H1 (cell line): ENCODE data around the gene SSH2. TPM values are rescaled to one million over a fixed set of nuclear protein-coding genes. Genes with fewer than 3 reads are reported as not detected.

ENCODE experiments used
- CTCF ChIA-PET: fragments of 300-600 bp; sonication (Branson Sonifier 250); formaldehyde crosslinking; loops from one replicate; lab custom pipeline; 2021; ENCODE audit not compliant: partially characterized antibody; lab: Charles Lee
- POLR2A ChIA-PET: fragments of 300-600 bp; sonication (Branson Sonifier 250); formaldehyde crosslinking; loops from one replicate; lab custom pipeline; 2021; ENCODE audit warnings: inconsistent platforms; ENCODE audit not compliant: partially characterized antibody; lab: Charles Lee
- DNase-seq, 2 experiments: peaks; one replicate each; pipeline versions ENCODE4 v3.0.0 to v3.0.0-alpha.2; 2010 to 2022; ENCODE audit warnings: low spot score in 2 of 2, low read depth in 1 of 2, mixed read lengths in 1 of 2
- FAIRE-seq: peaks from 2 replicates; lab custom pipeline; 2011; peaks lifted over from hg19 to GRCh38; lab: Jason Lieb, UNC
- H2AFZ ChIP-seq: 2 replicates; pipeline ENCODE4 v1.8.1; 2012; ENCODE audit warnings: low read length, inconsistent platforms
- H2AK5ac ChIP-seq: 2 replicates; pipeline ENCODE4 v1.6.1; 2013; ENCODE audit warnings: low read depth, low read length
- H2BK120ac ChIP-seq: replicated peaks from 2 replicates; pipeline ENCODE3; 2013; ENCODE audit warnings: low read depth, low read length, inconsistent platforms
- H2BK12ac ChIP-seq: 2 replicates; pipeline ENCODE4 v1.6.1; 2013; ENCODE audit warnings: low read depth, low read length
- H2BK15ac ChIP-seq: 2 replicates; pipeline ENCODE4 v1.6.1; 2013; ENCODE audit warnings: low read length
- H2BK20ac ChIP-seq: 2 replicates; pipeline ENCODE4 v1.6.1; 2013; ENCODE audit warnings: low read length
- H2BK5ac ChIP-seq: 2 replicates; pipeline ENCODE4 v1.6.1; 2013; ENCODE audit warnings: low read depth, low read length
- H3K14ac ChIP-seq: 2 replicates; pipeline ENCODE4 v1.6.1; 2013; ENCODE audit warnings: inconsistent platforms; ENCODE audit not compliant: insufficient read length
- H3K18ac ChIP-seq: 2 replicates; pipeline ENCODE4 v1.6.1; 2013; ENCODE audit warnings: low read length; ENCODE audit errors: extremely low read depth
- H3K23ac ChIP-seq: 2 replicates; pipeline ENCODE4 v1.6.1; 2013; ENCODE audit warnings: inconsistent platforms; ENCODE audit not compliant: insufficient read length
- H3K23me2 ChIP-seq: 2 replicates; pipeline ENCODE4 v1.6.1; 2013; ENCODE audit warnings: low read depth, low read length
- H3K27ac ChIP-seq: 2 replicates; pipeline ENCODE4 v1.6.1; 2011; ENCODE audit warnings: low read depth, low read length, inconsistent platforms
- H3K27me3 ChIP-seq, 4 experiments: replicated peaks in 1 of 4; 1 replicate in 1 of 4; 2 replicates in 3 of 4; pipeline versions ENCODE4 v1.6.1 to v1.8.1; 2011 to 2013; ENCODE audit warnings: low read length in 3 of 4, mild to moderate bottlenecking in 3 of 4, inconsistent platforms in 2 of 4, mixed read lengths in 2 of 4, moderate library complexity in 1 of 4; ENCODE audit not compliant: control insufficient read depth in 3 of 4, insufficient read depth in 3 of 4; ENCODE audit errors: extremely low read depth in 1 of 4
- H3K36me3 ChIP-seq, 4 experiments: 2 replicates each; pipeline versions ENCODE4 v1.6.1 to v1.8.1; 2011 to 2013; ENCODE audit warnings: mild to moderate bottlenecking in 4 of 4, low read length in 3 of 4, moderate library complexity in 2 of 4, control low read depth in 1 of 4, inconsistent platforms in 1 of 4; ENCODE audit not compliant: insufficient read depth in 4 of 4, control insufficient read depth in 2 of 4
- H3K4ac ChIP-seq: replicated peaks from 2 replicates; pipeline ENCODE3; 2013; ENCODE audit warnings: low read length, low read depth, mixed read lengths, inconsistent platforms; ENCODE audit not compliant: insufficient read length
- H3K4me1 ChIP-seq, 4 experiments: replicated peaks in 1 of 4; 1 replicate in 1 of 4; 2 replicates in 3 of 4; pipeline versions ENCODE4 v1.6.1 to v1.8.1; 2011 to 2013; ENCODE audit warnings: low read length in 3 of 4, inconsistent platforms in 2 of 4, mixed read lengths in 1 of 4; ENCODE audit not compliant: insufficient read depth in 4 of 4, control insufficient read depth in 3 of 4
- H3K4me2 ChIP-seq, 2 experiments: 2 replicates each; pipeline versions ENCODE4 v1.6.1 to v1.8.1; 2011 to 2013; ENCODE audit warnings: low read depth in 2 of 2, low read length in 2 of 2, control low read depth in 1 of 2, inconsistent platforms in 1 of 2, mild to moderate bottlenecking in 1 of 2; ENCODE audit not compliant: insufficient read depth in 1 of 2
- H3K4me3 ChIP-seq, 4 experiments: fragments of 200-600, 300-600 bp in 1 of 4; sonication (generic), shearing (Covaris generic), sonication (Bioruptor Twin) in 1 of 4; 2 replicates each; pipeline versions ENCODE4 v1.5.1 to v1.8.1; 2011 to 2016; ENCODE audit warnings: low read length in 4 of 4, low read depth in 3 of 4, control low read depth in 2 of 4, inconsistent platforms in 2 of 4, mild to moderate bottlenecking in 2 of 4, mixed read lengths in 1 of 4, moderate library complexity in 1 of 4; ENCODE audit not compliant: insufficient read depth in 2 of 4; ENCODE audit errors: extremely low read depth in 1 of 4
- H3K56ac ChIP-seq: replicated peaks from 2 replicates; pipeline ENCODE3; 2013; ENCODE audit warnings: low read depth, mild to moderate bottlenecking, mixed read lengths, low read length, inconsistent platforms; ENCODE audit not compliant: insufficient read length
- H3K79me1 ChIP-seq: 2 replicates; pipeline ENCODE4 v1.6.1; 2013; ENCODE audit warnings: low read depth, low read length, control low read depth
- H3K79me2 ChIP-seq, 2 experiments: 2 replicates each; pipeline versions ENCODE4 v1.6.1 to v1.8.1; 2012 to 2013; ENCODE audit warnings: low read length in 2 of 2, mild to moderate bottlenecking in 2 of 2, inconsistent platforms in 1 of 2; ENCODE audit not compliant: insufficient read depth in 2 of 2, control insufficient read depth in 1 of 2
- H3K9ac ChIP-seq, 4 experiments: replicated peaks in 1 of 4; 1 replicate in 1 of 4; 2 replicates in 3 of 4; pipeline versions ENCODE4 v1.6.1 to v1.8.1; 2011 to 2013; ENCODE audit warnings: low read depth in 3 of 4, low read length in 3 of 4, control low read depth in 2 of 4, mild to moderate bottlenecking in 2 of 4, moderate library complexity in 2 of 4, inconsistent platforms in 1 of 4; ENCODE audit errors: extremely low read depth in 1 of 4
- H3K9me3 ChIP-seq, 2 experiments: 2 replicates each; pipeline versions ENCODE4 v1.6.1 to v1.8.1; 2012 to 2013; ENCODE audit warnings: mild to moderate bottlenecking in 2 of 2, moderate library complexity in 2 of 2, control low read depth in 1 of 2, inconsistent platforms in 1 of 2, low read depth in 1 of 2, low read length in 1 of 2, mixed read lengths in 1 of 2; ENCODE audit not compliant: insufficient read depth in 2 of 2
- H4K20me1 ChIP-seq, 2 experiments: replicated peaks in 1 of 2; 2 replicates each; pipeline versions ENCODE3 to v1.8.1; 2011 to 2013; ENCODE audit warnings: inconsistent platforms in 2 of 2, low read length in 2 of 2, mild to moderate bottlenecking in 1 of 2; ENCODE audit not compliant: insufficient read depth in 2 of 2, control insufficient read depth in 1 of 2
- H4K5ac ChIP-seq: 2 replicates; pipeline ENCODE4 v1.6.1; 2013; ENCODE audit warnings: low read length, low read depth, mixed read lengths, inconsistent platforms; ENCODE audit not compliant: insufficient read length
- H4K8ac ChIP-seq: 2 replicates; pipeline ENCODE4 v1.8.0; 2013; ENCODE audit warnings: mild to moderate bottlenecking, moderate library complexity, low read length, inconsistent platforms; ENCODE audit not compliant: insufficient read depth; ENCODE audit errors: extremely low read depth
- H4K91ac ChIP-seq: replicated peaks from 2 replicates; pipeline ENCODE3; 2013; ENCODE audit warnings: low read length, mixed read lengths, inconsistent platforms; ENCODE audit not compliant: insufficient read length
- CHD2 ChIP-seq: IDR thresholded peaks from 2 replicates; pipeline ENCODE4 v1.6.1; 2012; ENCODE audit warnings: low read length, improper control_type of control experiment
- HDAC6 ChIP-seq: IDR thresholded peaks from one replicate; pipeline ENCODE4 v1.7.1; 2012; ENCODE audit warnings: low read depth, mild to moderate bottlenecking, inconsistent platforms, low read length, moderate library complexity
- TEAD4 ChIP-seq: IDR thresholded peaks from 2 replicates; pipeline ENCODE4 v1.6.1; 2012; ENCODE audit warnings: low read depth, low read length, inconsistent platforms, mixed read lengths
- WGBS, 2 experiments: shearing (Covaris generic) in 1 of 2; methylation state at CpG; one replicate each; pipeline versions ENCODE4 v1.1.6 to v1.1.7; 2013 to 2015; ENCODE audit warnings: low lambda C conversion rate in 2 of 2, mixed read lengths in 2 of 2, inconsistent platforms in 1 of 2, low coverage in 1 of 2, missing lambda C conversion rate in 1 of 2; ENCODE audit not compliant: insufficient replicate concordance in 2 of 2, insufficient coverage in 1 of 2, insufficient read length in 1 of 2; ENCODE audit errors: extremely low coverage in 1 of 2, missing lambda C conversion rate in 1 of 2; 5-methylcytosine and 5-hydroxymethylcytosine counted together
- polyA plus RNA-seq, 7 experiments: library from polyadenylated mRNA; depleted of rRNA in 3 of 7; stranded (reverse) in 5 of 7; unstranded in 2 of 7; fragments of >200 nt in 5 of 7; fragments of 200-250 nt in 2 of 7; gene quantifications; 1 replicate in 5 of 7; 2 replicates in 1 of 7; 4 replicates in 1 of 7; pipeline versions ENCODE4 v1.2.1 to v1.2.3, GENCODE V29; 2011 to 2013; ENCODE audit warnings: missing spikeins in 2 of 7, mixed read lengths in 2 of 7
- total RNA-seq: library from RNA; stranded (reverse); fragmentation: NEBNext Ultra II Directional; extraction: Animal tissue kit (Norgen Biotek cat#: 25700); gene quantifications from 2 replicates; pipeline ENCODE4 v1.2.1, GENCODE V29; 2021

The SSH2 gene
- total and polyA plus RNA-seq, 2 of the 8 experiments (the other 6 are each of a cell fraction or from before 2014, with no cell fraction given) = 5.2 to 15.9 TPM

- Histone ChIP-seq H3K4me1 (peaks cover 7 to 37% (median 31%) of the 10 kb centered on the region in 4 experiments), H4K91ac (no peak overlapping the region), H3K27ac (no peak overlapping the region), H2BK20ac (no peak overlapping the region), H3K4me2 (peak overlapping the region in 1 of 2 experiments; percentile 93; a peak in 1 of 4 replicates), H3K9ac (no peak overlapping the region), H3K23me2 (peaks cover 26% of the 10 kb centered on the region; the same call in 1 of the 2 replicates), H3K4me3 (no peak overlapping the region), H4K20me1 (peaks cover 15 to 36% of the 10 kb centered on the region in 2 experiments), H2BK5ac (no peak overlapping the region), H3K79me2 (peaks cover 0 to 42% of the 10 kb centered on the region in 2 experiments; a peak in 2 of 4 replicates), H2BK15ac (no peak overlapping the region; the same call in 1 of the 2 replicates), H3K36me3 (0 out of 8 replicates have a peak, but pooled peaks cover 0 to 4% (median 1%) of the 10 kb centered on the region in 4 experiments), H3K14ac (no peak overlapping the region), H3K79me1 (peaks cover 19% of the 10 kb centered on the region), H2BK120ac (no peak overlapping the region), H4K5ac (no peak overlapping the region)
- ChIA-PET CTCF (interaction anchor here (1.7 to 14.8 kb wide), 7 partner anchors 8 to 217 kb away, joined by 7 to 193 read pairs (median 11); partner anchors contain the start of genes ABHD15, CORO6 and TP53I13), POLR2A (interaction anchor here (0.7 to 1.8 kb wide), 5 partner anchors 11 to 17 kb away, joined by 3 to 8 read pairs (median 5); no protein-coding TSS in a partner anchor)
- no peak for DNase-seq
- 92% methylated on average over 9 of the region's 9 CpGs; no CpG with 5 or more reads in 1 of the 2 experiments for WGBS, 2 experiments
- TF ChIP-seq TEAD4 = no peak
- no peak for TF ChIP-seq CHD2
- TF ChIP-seq HDAC6 = no peak
- TF ChIP-seq, all 59 proteins: peak for 0
- Histone ChIP-seq H3K23ac (no peak overlapping the region), H3K56ac (no peak overlapping the region), H4K8ac (no peak overlapping the region), H3K18ac (no peak overlapping the region), H2BK12ac (peak overlapping the region; percentile 72; the same call in 1 of the 2 replicates), H3K4ac (no peak overlapping the region), H2AFZ (no peak overlapping the region), H2AK5ac (peak overlapping the region; percentile 45; the same call in 1 of the 2 replicates), H3K9me3 (no peaks in the 10 kb centered on the region), H3K27me3 (peaks cover 0 to 6% (median 5%) of the 10 kb centered on the region in 4 experiments; a peak in 2 of 7 replicates)
- FAIRE-seq = no peak
Measured at GRCh38 chr17:29586676-29587469, 343.2 kb downstream of the SSH2 start.
